Gastroesophageal sphincter (tissue), 4 donors: ENCODE measurements around the gene OAS1. TPM values are rescaled to one million over a fixed set of nuclear protein-coding genes. Genes with fewer than 3 reads are reported as not detected.

Source experiments
- ATAC-seq: fragments of 150-250 bp; one replicate; pipeline ENCODE4 v1.9.1; 2016; ENCODE audit warnings: mild to moderate bottlenecking, moderate library complexity
- H3K27ac ChIP-seq, 4 donors: fragments of 200-600 bp; sonication (generic) in 3 of 4; 1 replicate in 3 of 4; 2 replicates in 1 of 4; pipeline ENCODE4 v1.5.1; 2016 to 2019
- H3K27me3 ChIP-seq: fragments of 200-600 bp; sonication (generic); one replicate; pipeline ENCODE4 v1.5.1; 2019
- H3K36me3 ChIP-seq, 2 donors: fragments of 200-600 bp; sonication (generic); one replicate each; pipeline ENCODE4 v1.5.1; 2019; ENCODE audit warnings: control low read depth in 1 of 2
- H3K4me1 ChIP-seq, 3 donors: fragments of 200-600 bp; sonication (generic); 1 replicate in 2 of 3; 2 replicates in 1 of 3; pipeline ENCODE4 v1.5.1; 2016 to 2019; ENCODE audit warnings: control low read depth in 2 of 3
- H3K4me3 ChIP-seq, 2 donors: fragments of 200-600 bp; sonication (generic); one replicate each; pipeline ENCODE4 v1.5.1; 2019; ENCODE audit warnings: mild to moderate bottlenecking in 1 of 2, moderate library complexity in 1 of 2
- H3K9me3 ChIP-seq, 3 donors: fragments of 200-600 bp; sonication (generic); one replicate each; pipeline ENCODE4 v1.5.1; 2017 to 2019; ENCODE audit warnings: control low read depth in 2 of 3
- CTCF ChIP-seq, 4 experiments: fragments of 200-600 bp in 2 of 4; fragments of 450-650 bp in 2 of 4; sonication (generic) in 1 of 4; IDR thresholded peaks; one replicate each; pipeline ENCODE4 v1.5.1; 2017 to 2019; ENCODE audit warnings: antibody characterized with exemption in 4 of 4, mild to moderate bottlenecking in 2 of 4, moderate library complexity in 2 of 4
- EP300 ChIP-seq: sonication (generic); formaldehyde crosslinking; IDR thresholded peaks from one replicate; pipeline ENCODE4 v1.6.1; 2017; ENCODE audit warnings: antibody characterized with exemption, mild to moderate bottlenecking
- POLR2A ChIP-seq, 2 donors: fragments of 450-650 bp; IDR thresholded peaks; one replicate each; pipeline ENCODE4 v1.6.1; 2017; ENCODE audit warnings: antibody characterized with exemption in 2 of 2, mild to moderate bottlenecking in 2 of 2, moderate library complexity in 1 of 2
- POLR2AphosphoS5 ChIP-seq: sonication (generic); formaldehyde crosslinking; IDR thresholded peaks from one replicate; pipeline ENCODE4 v1.6.1; 2017; ENCODE audit warnings: antibody characterized with exemption
- WGBS, 2 donors: methylation state at CpG; one replicate each; pipeline ENCODE4 v1.1.5; 2018; ENCODE audit warnings: low coverage in 1 of 2; 5-methylcytosine and 5-hydroxymethylcytosine counted together
- total RNA-seq, 4 donors: library from RNA; depleted of rRNA; stranded (reverse); fragments of >200 nt; gene quantifications; one replicate each; pipeline ENCODE4 v1.1.0, GENCODE V29; 2016

Gene OAS1
- total RNA-seq, 4 donors from 2014 or later, result 4.8 to 17.0 (median 7.6) TPM

- ATAC-seq, result no peak
- peaks cover 0 to 4% (median 0%) of the 10 kb centered on the region in 3 donors for H3K9me3 ChIP-seq
- H3K27ac ChIP-seq, result no peak overlapping the region
- H3K27me3 ChIP-seq, result no peaks in the 10 kb centered on the region
- H3K36me3 ChIP-seq, result peaks cover 0 to 100% of the 10 kb centered on the region in 2 donors
- H3K4me1 ChIP-seq, result no peaks in the 10 kb centered on the region
- TF ChIP-seq CTCF (IDR thresholded peaks at IDR 0.05), result no peak
- no peak for TF ChIP-seq EP300
- TF ChIP-seq POLR2AphosphoS5, result no peak
- no peak for TF ChIP-seq POLR2A (IDR thresholded peaks at IDR 0.05)
- 76 to 87% methylated on average over 5 to 6 of the region's 6 CpGs for WGBS, 2 donors
- no peak overlapping the region for H3K4me3 ChIP-seq
These were observed 57.4 kb downstream of the OAS1 start for GRCh38 chr12:112964067-112964670.

GRCh38 chr12:112964915-112965314 lies 58.2 kb downstream of the OAS1 start:
- Histone ChIP-seq H3K4me3 (no peak overlapping the region), H3K4me1 (no peaks in the 10 kb centered on the region), H3K27me3 (no peaks in the 10 kb centered on the region), H3K36me3 (peaks cover 0 to 100% of the 10 kb centered on the region in 2 donors), H3K27ac (no peak overlapping the region), H3K9me3 (no peaks in the 10 kb centered on the region)
- no peak for ATAC-seq
- TF ChIP-seq CTCF (IDR thresholded peaks at IDR 0.05), result no peak
- TF ChIP-seq EP300, result no peak
- no peak for TF ChIP-seq POLR2A (IDR thresholded peaks at IDR 0.05)
- TF ChIP-seq POLR2AphosphoS5, result no peak
- 92 to 94% methylated on average over 2 to 3 of the region's 4 CpGs for WGBS, 2 donors

- ATAC-seq, result no peak
- H3K27ac ChIP-seq, result no peak overlapping the region
- no peaks in the 10 kb centered on the region for H3K4me1 ChIP-seq
- WGBS, 2 donors, result 85 to 100% methylated on average over 1 to 6 of the region's 15 CpGs
- no peak overlapping the region for H3K4me3 ChIP-seq
- peaks cover 0 to 100% of the 10 kb centered on the region in 2 donors for H3K36me3 ChIP-seq
- TF ChIP-seq POLR2A (IDR thresholded peaks at IDR 0.05) (no peak), CTCF (IDR thresholded peaks at IDR 0.05) (no peak), EP300 (no peak), POLR2AphosphoS5 (no peak)
- H3K27me3 ChIP-seq, result no peaks in the 10 kb centered on the region
- H3K9me3 ChIP-seq, result no peaks in the 10 kb centered on the region
These were observed 58.9 kb downstream of the OAS1 start for GRCh38 chr12:112965643-112966042.

- 85 to 92% methylated on average over 2 to 5 of the region's 9 CpGs for WGBS, 2 donors
- no peak for ATAC-seq
- Histone ChIP-seq H3K4me1 (no peaks in the 10 kb centered on the region), H3K27ac (no peak overlapping the region), H3K9me3 (no peaks in the 10 kb centered on the region), H3K4me3 (no peak overlapping the region), H3K36me3 (peaks cover 0 to 87% of the 10 kb centered on the region in 2 donors), H3K27me3 (no peaks in the 10 kb centered on the region)
- TF ChIP-seq POLR2AphosphoS5 (no peak), EP300 (no peak), POLR2A (IDR thresholded peaks at IDR 0.05) (no peak), CTCF (IDR thresholded peaks at IDR 0.05) (no peak)
These were observed 60.5 kb downstream of the OAS1 start for GRCh38 chr12:112967306-112967705.

- Histone ChIP-seq H3K36me3 (peaks cover 0 to 81% of the 10 kb centered on the region in 2 donors), H3K27ac (no peak overlapping the region), H3K4me3 (no peak overlapping the region), H3K9me3 (no peaks in the 10 kb centered on the region), H3K27me3 (no peaks in the 10 kb centered on the region), H3K4me1 (no peaks in the 10 kb centered on the region)
- no peak for TF ChIP-seq POLR2A (IDR thresholded peaks at IDR 0.05)
- no peak for TF ChIP-seq CTCF (IDR thresholded peaks at IDR 0.05)
- no peak for TF ChIP-seq POLR2AphosphoS5
- no peak for TF ChIP-seq EP300
- ATAC-seq, result no peak
- WGBS, 2 donors, result 79% methylated on average over 2 of the region's 7 CpGs; no CpG with 5 or more reads in 1 of the 2 donors
These were observed 61.1 kb downstream of the OAS1 start for GRCh38 chr12:112967858-112968257.
